Activated CD4-positive, alpha-beta T cell treated with anti-CD3 and anti-CD28 coated beads, Interleukin-2, amount 10 ng/mL, durations not matched to agents 7 days and 5 days (primary cell): Measurements from ENCODE around the gene POLD2. TPM values are rescaled to one million over a fixed set of nuclear protein-coding genes. Genes with fewer than 3 reads are reported as not detected.

Source experiments
- CTCF ChIA-PET: fragments of 350-600 bp; sonication (Branson Sonifier 250); formaldehyde crosslinking; loops from one replicate; lab custom pipeline; 2021; ENCODE audit warnings: antibody characterized with exemption; lab: Charles Lee
- POLR2A ChIA-PET: fragments of 350-600 bp; sonication (Branson Sonifier 250); formaldehyde crosslinking; loops from one replicate; lab custom pipeline; 2021; ENCODE audit warnings: antibody characterized with exemption; lab: Charles Lee
- DNase-seq: peaks from one replicate; pipeline ENCODE4 v3.0.0-alpha.2; 2020
- H3K27ac Mint-ChIP-seq: one replicate; pipeline ENCODE4 v1.8.0; 2021; ENCODE audit warnings: mild to moderate bottlenecking, moderate library complexity, mixed read lengths
- H3K27me3 Mint-ChIP-seq: one replicate; pipeline ENCODE4 v1.8.0; 2021; ENCODE audit warnings: mixed read lengths
- H3K36me3 Mint-ChIP-seq: one replicate; pipeline ENCODE4 v1.8.0; 2021; ENCODE audit warnings: low read depth, mixed read lengths
- H3K4me1 Mint-ChIP-seq: one replicate; pipeline ENCODE4 v1.8.0; 2021; ENCODE audit warnings: mixed read lengths
- H3K4me3 Mint-ChIP-seq: one replicate; pipeline ENCODE4 v1.8.0; 2021; ENCODE audit warnings: mild to moderate bottlenecking, moderate library complexity, mixed read lengths
- H3K9me3 Mint-ChIP-seq: one replicate; pipeline ENCODE4 v1.8.0; 2021; ENCODE audit warnings: mixed read lengths
- total RNA-seq, 2 experiments: library from RNA; stranded (reverse); gene quantifications; one replicate each; pipeline ENCODE4 v1.2.3, GENCODE V29; 2021

POLD2 gene
- total RNA-seq, 2 experiments from 2014 or later, result 117 to 128 TPM

DNA sequence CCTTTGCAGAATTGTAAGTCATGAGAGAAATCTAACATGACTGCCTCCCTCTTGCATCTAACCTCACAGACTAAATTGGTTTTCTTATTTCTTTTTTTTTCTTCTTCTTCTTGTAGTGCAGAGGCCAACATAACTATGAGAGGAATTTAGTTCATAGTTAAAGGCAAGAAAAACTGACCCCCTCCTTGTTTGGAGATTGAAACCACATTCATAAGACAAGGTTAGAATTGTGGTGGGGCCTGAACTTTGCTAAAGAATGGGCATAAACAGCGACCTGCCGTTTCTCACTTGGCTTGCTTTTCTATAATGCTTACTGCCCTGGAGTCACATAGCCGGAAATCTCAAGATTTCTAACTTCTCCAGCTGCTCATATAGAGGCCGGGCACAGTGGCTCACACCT is 38.6 kb downstream of the POLD2 start:
- Mint-ChIP-seq H3K27ac (no peak overlapping the region), H3K27me3 (no peaks in the 10 kb centered on the region), H3K9me3 (no peaks in the 10 kb centered on the region), H3K4me3 (no peak overlapping the region), H3K36me3 (peaks cover 9% of the 10 kb centered on the region), H3K4me1 (peaks cover 23% of the 10 kb centered on the region)
- CTCF ChIA-PET, result interaction anchor here (0.7 to 1.0 kb wide), 2 partner anchors 12 to 1485 kb away, joined by 3 to 5 read pairs; no protein-coding TSS in a partner anchor
- DNase-seq, result no peak
- POLR2A ChIA-PET, result interaction anchor here (0.7 kb wide), 1 partner anchor 112 kb away, joined by 8 read pairs; no protein-coding TSS in a partner anchor

DNA sequence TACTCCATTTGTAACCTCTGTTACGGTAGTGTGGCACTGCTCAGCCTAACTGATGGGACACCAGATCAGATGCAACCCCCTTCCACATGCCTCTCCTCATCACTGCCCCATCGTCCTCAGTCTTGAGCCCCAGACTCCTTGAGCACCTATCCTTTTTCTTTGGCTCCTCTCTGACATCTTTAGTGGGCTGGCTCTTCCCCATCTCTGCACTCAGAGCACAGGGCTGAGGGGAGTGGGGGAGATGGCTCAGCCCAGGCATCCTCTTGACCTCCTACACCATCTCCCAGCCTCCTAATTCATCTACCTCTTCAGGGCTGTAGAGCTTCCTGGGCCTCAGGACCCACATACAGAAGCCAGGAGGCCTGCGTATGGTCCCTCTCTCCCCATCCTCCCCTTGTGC is 39.6 kb downstream of the POLD2 start:
- peaks cover 25% of the 10 kb centered on the region for H3K4me1 Mint-ChIP-seq
- ChIA-PET CTCF (interaction anchor here (0.9 to 1.1 kb wide), 2 partner anchors 10 to 14 kb away, joined by 3 to 5 read pairs; no protein-coding TSS in a partner anchor), POLR2A (no interaction called here)
- H3K36me3 Mint-ChIP-seq, result peaks cover 12% of the 10 kb centered on the region
- H3K27ac Mint-ChIP-seq, result no peak overlapping the region
- peak overlapping the region; percentile 62 for H3K4me3 Mint-ChIP-seq
- no peak for DNase-seq
- H3K27me3 Mint-ChIP-seq, result no peaks in the 10 kb centered on the region
- no peaks in the 10 kb centered on the region for H3K9me3 Mint-ChIP-seq

- H3K27ac Mint-ChIP-seq, result peak overlapping the region; percentile 83
- no peaks in the 10 kb centered on the region for H3K9me3 Mint-ChIP-seq
- H3K4me3 Mint-ChIP-seq, result peak overlapping the region; percentile 86
- DNase-seq, result peak; percentile 99
- peaks cover 34% of the 10 kb centered on the region for H3K4me1 Mint-ChIP-seq
- POLR2A ChIA-PET, result no interaction called here
- CTCF ChIA-PET, result no interaction called here
- peaks cover 21% of the 10 kb centered on the region for H3K36me3 Mint-ChIP-seq
- no peaks in the 10 kb centered on the region for H3K27me3 Mint-ChIP-seq
These were observed 40.7 kb downstream of the POLD2 start for GRCh38 chr7:44082541-44083207.

GRCh38 chr7:44081266-44081748 is 42.0 kb downstream of the POLD2 start:
- H3K4me1 Mint-ChIP-seq, result peaks cover 37% of the 10 kb centered on the region
- POLR2A ChIA-PET, result interaction anchor here (0.6 to 0.9 kb wide), 3 partner anchors 13 to 493 kb away, joined by 3 to 9 read pairs (median 3); no protein-coding TSS in a partner anchor
- peak overlapping the region; percentile 84 for H3K27ac Mint-ChIP-seq
- peaks cover 27% of the 10 kb centered on the region for H3K36me3 Mint-ChIP-seq
- no peaks in the 10 kb centered on the region for H3K9me3 Mint-ChIP-seq
- no peaks in the 10 kb centered on the region for H3K27me3 Mint-ChIP-seq
- H3K4me3 Mint-ChIP-seq, result peak overlapping the region; percentile 86
- CTCF ChIA-PET, result interaction anchor here (0.6 to 1.4 kb wide), 11 partner anchors 13 to 554 kb away, joined by 3 to 5 read pairs (median 3); partner anchors contain the start of genes DBNL and NUDCD3
- DNase-seq, result peak; percentile 37

- DNase-seq, result no peak
- CTCF ChIA-PET, result interaction anchor here (0.7 to 1.4 kb wide), 9 partner anchors 13 to 555 kb away, joined by 3 to 5 read pairs (median 3); partner anchors contain the start of genes DBNL and NUDCD3
- POLR2A ChIA-PET, result interaction anchor here (0.9 kb wide), 1 partner anchor 493 kb away, joined by 3 read pairs; no protein-coding TSS in a partner anchor
- Mint-ChIP-seq H3K4me1 (peaks cover 37% of the 10 kb centered on the region), H3K4me3 (peak overlapping the region; percentile 86), H3K27ac (peak overlapping the region; percentile 84), H3K27me3 (no peaks in the 10 kb centered on the region), H3K9me3 (no peaks in the 10 kb centered on the region), H3K36me3 (peaks cover 30% of the 10 kb centered on the region)
These were observed 42.6 kb downstream of the POLD2 start for GRCh38 chr7:44080686-44081265.

GRCh38 chr7:44080118-44080517 is 43.2 kb downstream of the POLD2 start:
- peaks cover 35% of the 10 kb centered on the region for H3K36me3 Mint-ChIP-seq
- POLR2A ChIA-PET, result no interaction called here

DNA sequence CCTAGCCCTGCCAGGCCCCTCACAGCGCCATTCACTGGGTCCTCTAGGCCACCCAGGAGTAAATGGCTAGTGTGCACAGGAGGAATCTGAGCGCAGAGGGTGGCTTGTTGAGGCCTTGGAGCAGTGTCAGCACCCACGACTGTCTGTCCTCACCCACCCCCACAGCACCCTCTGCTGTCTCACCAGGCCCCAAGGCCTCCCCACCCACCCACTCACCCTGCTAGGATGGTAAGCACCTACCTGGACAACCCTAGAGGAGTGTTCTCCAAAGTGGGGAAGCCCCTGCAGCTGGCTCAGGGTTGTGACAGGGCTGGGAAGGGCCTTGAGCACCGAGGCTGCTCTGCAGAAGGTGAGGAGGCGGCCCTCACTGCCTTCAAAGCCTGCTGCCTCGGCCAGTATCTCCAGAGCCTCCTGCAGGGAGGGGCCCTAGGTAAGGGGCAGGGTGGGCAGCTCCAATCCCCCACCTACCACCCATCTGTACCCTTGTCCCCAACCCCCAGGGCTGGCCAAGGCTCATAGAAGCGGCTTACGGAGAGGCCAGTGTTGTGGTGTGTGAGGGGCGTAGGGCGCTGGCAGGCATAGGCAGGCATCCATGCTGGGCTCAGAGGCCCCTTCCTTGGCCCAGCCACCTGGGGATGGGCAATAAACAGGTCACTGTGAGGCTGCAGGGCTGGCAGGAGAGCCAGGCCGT is 43.9 kb downstream of the POLD2 start:
- CTCF ChIA-PET, result no interaction called here
- DNase-seq, result no peak
- H3K27ac Mint-ChIP-seq, result no peak overlapping the region
- H3K27me3 Mint-ChIP-seq, result no peaks in the 10 kb centered on the region
- H3K36me3 Mint-ChIP-seq, result peaks cover 36% of the 10 kb centered on the region
- POLR2A ChIA-PET, result no interaction called here
- no peaks in the 10 kb centered on the region for H3K9me3 Mint-ChIP-seq
- no peak overlapping the region for H3K4me3 Mint-ChIP-seq
- H3K4me1 Mint-ChIP-seq, result peaks cover 37% of the 10 kb centered on the region

More at GRCh38 chr7:44080118-44080517, 43.2 kb downstream of the POLD2 start:
- Mint-ChIP-seq H3K9me3 (no peaks in the 10 kb centered on the region), H3K4me3 (no peak overlapping the region), H3K27ac (no peak overlapping the region), H3K4me1 (peaks cover 37% of the 10 kb centered on the region), H3K27me3 (no peaks in the 10 kb centered on the region)
- CTCF ChIA-PET, result no interaction called here
- no peak for DNase-seq

- Mint-ChIP-seq H3K9me3 (no peaks in the 10 kb centered on the region), H3K4me3 (no peak overlapping the region), H3K27me3 (no peaks in the 10 kb centered on the region), H3K27ac (no peak overlapping the region), H3K36me3 (peaks cover 41% of the 10 kb centered on the region), H3K4me1 (peaks cover 35% of the 10 kb centered on the region)
- POLR2A ChIA-PET, result interaction anchor here (0.6 to 0.8 kb wide), 2 partner anchors 13 to 63 kb away, joined by 3 to 5 read pairs; no protein-coding TSS in a partner anchor
- no peak for DNase-seq
- CTCF ChIA-PET, result no interaction called here
These were observed 44.8 kb downstream of the POLD2 start for GRCh38 chr7:44078521-44078920.

DNA sequence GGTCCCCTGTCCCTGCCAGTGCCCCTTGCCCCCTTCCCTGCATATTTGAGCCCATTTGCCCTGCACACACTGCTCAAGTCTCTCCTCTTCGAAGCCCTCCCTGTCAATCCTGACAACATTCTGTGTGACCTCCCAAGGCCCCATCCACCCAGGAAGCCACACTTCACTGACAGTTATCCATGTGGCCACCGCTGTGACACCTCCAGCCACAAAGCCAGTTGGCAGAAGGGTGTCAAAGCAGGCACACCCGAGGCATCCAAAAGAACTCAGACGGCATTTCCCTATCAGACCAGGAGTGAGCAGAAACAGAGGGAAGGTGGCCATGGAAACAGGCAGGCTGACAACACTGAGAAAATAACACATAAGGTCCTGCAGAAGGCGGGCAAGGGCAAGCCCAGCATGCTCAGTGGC is 45.7 kb downstream of the POLD2 start:
- POLR2A ChIA-PET, result no interaction called here
- Mint-ChIP-seq H3K9me3 (no peaks in the 10 kb centered on the region), H3K4me1 (peaks cover 29% of the 10 kb centered on the region), H3K36me3 (peaks cover 46% of the 10 kb centered on the region), H3K4me3 (no peak overlapping the region), H3K27me3 (no peaks in the 10 kb centered on the region), H3K27ac (no peak overlapping the region)
- DNase-seq, result no peak
- CTCF ChIA-PET, result no interaction called here

GRCh38 chr7:44077061-44077460 is 46.3 kb downstream of the POLD2 start:
- no peaks in the 10 kb centered on the region for H3K27me3 Mint-ChIP-seq
- H3K9me3 Mint-ChIP-seq, result no peaks in the 10 kb centered on the region
- peaks cover 50% of the 10 kb centered on the region for H3K36me3 Mint-ChIP-seq
- no peak for DNase-seq
- H3K27ac Mint-ChIP-seq, result no peak overlapping the region
- ChIA-PET POLR2A (no interaction called here), CTCF (no interaction called here)
- H3K4me1 Mint-ChIP-seq, result peaks cover 34% of the 10 kb centered on the region
- H3K4me3 Mint-ChIP-seq, result no peak overlapping the region

DNA sequence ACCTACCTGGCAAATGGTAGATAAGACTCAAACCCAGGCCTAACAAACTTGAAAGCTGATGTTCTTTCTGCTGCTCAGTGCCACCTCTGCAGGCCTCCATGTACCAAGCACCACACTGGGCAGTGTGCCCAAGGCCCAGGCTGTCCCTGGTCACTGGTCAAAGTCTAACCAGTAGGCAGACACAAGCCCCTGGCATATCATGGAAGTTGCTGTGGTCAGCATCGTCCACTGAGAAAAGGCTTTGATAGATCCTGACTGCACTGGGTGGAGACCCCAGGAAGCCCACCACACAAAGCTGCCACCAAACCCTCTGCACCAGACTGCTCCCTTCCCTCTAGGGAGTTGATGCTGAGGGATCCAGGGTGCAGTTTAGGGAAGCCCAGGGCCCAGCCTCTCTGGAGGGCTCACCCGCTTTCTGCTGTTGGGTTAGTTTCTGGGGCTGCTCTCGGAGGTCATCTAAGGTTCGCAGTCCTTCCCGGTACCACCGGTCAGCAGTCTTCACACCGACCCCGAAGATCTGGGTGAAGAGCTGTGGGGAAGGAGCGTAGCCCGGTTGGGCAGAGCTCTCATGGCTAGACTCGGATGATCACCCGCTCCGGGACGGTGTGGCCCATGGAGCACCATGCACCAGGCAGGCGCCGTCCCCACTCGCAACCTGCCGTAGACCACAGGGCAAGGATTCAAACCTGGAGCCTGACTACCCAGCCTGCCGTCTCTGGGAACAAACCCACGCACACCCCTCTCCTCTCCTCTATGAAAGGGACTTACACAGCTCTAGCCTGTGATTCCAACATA is 47.0 kb downstream of the POLD2 start:
- Mint-ChIP-seq H3K4me1 (peaks cover 32% of the 10 kb centered on the region), H3K4me3 (no peak overlapping the region), H3K9me3 (no peaks in the 10 kb centered on the region), H3K27ac (no peak overlapping the region), H3K27me3 (no peaks in the 10 kb centered on the region), H3K36me3 (peaks cover 47% of the 10 kb centered on the region)
- POLR2A ChIA-PET, result no interaction called here
- CTCF ChIA-PET, result interaction anchor here (0.6 to 1.3 kb wide), 2 partner anchors 9 to 525 kb away, joined by 3 to 7 read pairs; no protein-coding TSS in a partner anchor
- DNase-seq, result no peak
